HepG2 (cell line): ENCODE measurements around the gene RFXAP. TPM values are rescaled to one million over a fixed set of nuclear protein-coding genes. Genes with fewer than 3 reads are reported as not detected.
A peak's percentile ranks its signal among the peaks of the same experiment; 100 is the strongest.

Experiments used
- FOXA1 ChIP-seq, 2 experiments: fragments of 450-650 bp in 1 of 2; sonication (generic) in 1 of 2; formaldehyde crosslinking in 1 of 2; IDR thresholded peaks; 2 replicates each; pipeline versions ENCODE4 v1.4.0 to v1.6.1; 2016 to 2020; ENCODE audit warnings: missing genetic modification reagents in 1 of 2
- HHEX ChIP-seq: IDR thresholded peaks from 2 replicates; pipeline ENCODE4 v1.6.1; 2016; ENCODE audit warnings: control low read depth
- KIAA2018 ChIP-seq: sonication (generic); formaldehyde crosslinking; IDR thresholded peaks from 2 replicates; pipeline ENCODE4 v1.5.0; 2020; ENCODE audit warnings: mild to moderate bottlenecking, missing genetic modification reagents, borderline replicate concordance
- KLF12 ChIP-seq: sonication (generic); formaldehyde crosslinking; IDR thresholded peaks from 2 replicates; pipeline ENCODE4 v1.4.0; 2020; ENCODE audit warnings: missing genetic modification reagents, borderline replicate concordance
- NFATC3 ChIP-seq: sonication (generic); formaldehyde crosslinking; IDR thresholded peaks from 2 replicates; pipeline ENCODE4 v1.5.1; 2020; ENCODE audit warnings: mild to moderate bottlenecking, missing genetic modification reagents
- NONO ChIP-seq, 2 experiments: fragments of 450-650 bp in 1 of 2; sonication (generic) in 1 of 2; formaldehyde crosslinking in 1 of 2; IDR thresholded peaks in 1 of 2; conservative IDR thresholded peaks in 1 of 2; 2 replicates each; pipeline versions ENCODE4 v1.6.1 to v1.8.0; 2017 to 2022; ENCODE audit warnings: mild to moderate bottlenecking in 1 of 2, missing genetic modification reagents in 1 of 2, moderate library complexity in 1 of 2
- PLSCR1 ChIP-seq: sonication (generic); formaldehyde crosslinking; IDR thresholded peaks from 2 replicates; pipeline ENCODE4 v1.5.0; 2020; ENCODE audit warnings: missing genetic modification reagents, mild to moderate bottlenecking, borderline replicate concordance
- PRDM10 ChIP-seq: sonication (generic); formaldehyde crosslinking; IDR thresholded peaks from 2 replicates; pipeline ENCODE4 v1.4.0; 2020; ENCODE audit warnings: low read depth, missing genetic modification reagents
- SCMH1 ChIP-seq: sonication (generic); formaldehyde crosslinking; IDR thresholded peaks from 2 replicates; pipeline ENCODE4 v1.9.0; 2021; ENCODE audit warnings: missing genetic modification reagents, mild to moderate bottlenecking, borderline replicate concordance
- ZNF296 ChIP-seq: sonication (generic); formaldehyde crosslinking; conservative IDR thresholded peaks from 2 replicates; pipeline ENCODE4 v1.5.0; 2020; ENCODE audit warnings: mild to moderate bottlenecking, missing genetic modification reagents
- ZNF362 ChIP-seq: sonication (generic); formaldehyde crosslinking; IDR thresholded peaks from 2 replicates; pipeline ENCODE4 v1.4.0; 2020; ENCODE audit warnings: missing genetic modification reagents, mild to moderate bottlenecking, borderline replicate concordance
- ZNF543 ChIP-seq: sonication (generic); formaldehyde crosslinking; IDR thresholded peaks from 2 replicates; pipeline ENCODE4 v1.4.0; 2020; ENCODE audit warnings: mild to moderate bottlenecking, missing genetic modification reagents
- polyA plus RNA-seq, 8 experiments: library from polyadenylated mRNA; depleted of rRNA in 3 of 8; stranded (reverse) in 7 of 8; unstranded in 1 of 8; fragments of >200 nt; fragmentation: Illumina TruSeq in 4 of 8; extraction: Trizol in 4 of 8; gene quantifications; 2 replicates each; pipeline versions ENCODE4 v1.2.1 to v1.2.3, GENCODE V29; 2011 to 2016; ENCODE audit warnings: low read depth in 4 of 8, missing spikeins in 1 of 8, mixed read lengths in 1 of 8; ENCODE audit not compliant: insufficient read depth in 1 of 8
- total RNA-seq, 5 experiments: library from RNA; depleted of rRNA; stranded (reverse); fragments of >200 nt; fragmentation: Illumina TruSeq; extraction: Trizol; gene quantifications; 2 replicates each; pipeline ENCODE4 v1.2.3, GENCODE V29; 2016; ENCODE audit warnings: low read depth in 1 of 5

The RFXAP gene
- total and polyA plus RNA-seq, 2 of the 13 experiments (the other 11 are each of a cell fraction or from before 2014, with no cell fraction given), result 1.8 to 7.9 TPM

GRCh38 chr13:36818804-36819738 lies at the start of gene RFXAP (continued):
- TF ChIP-seq KIAA2018 (no peak), PRDM10 (no peak), ZNF362 (CRISPR knock-in tag) (no peak), ZNF296 (no peak), NONO (IDR thresholded peaks at IDR 0.05) (no peak), NONO (CRISPR knock-in tag; conservative IDR thresholded peaks at IDR 0.05) (peak; percentile 64; the same call in 1 of the 2 replicates), PLSCR1 (no peak), FOXA1 (IDR thresholded peaks at IDR 0.05) (no peak), FOXA1 (CRISPR knock-in tag; IDR thresholded peaks at IDR 0.05) (peak; percentile 71), HHEX (no peak), KLF12 (no peak), NFATC3 (no peak), SCMH1 (CRISPR knock-in tag) (no peak), ZNF543 (CRISPR knock-in tag) (no peak)
